SK-N-SH treated with all-trans-retinoic acid at 6 μM for 48 hours (cell line): ENCODE results near the gene GTF2A1.
"Not testable (repeated sequence)": the region's sequence is repeated elsewhere in the genome, so short reads cannot be mapped to it uniquely, and the experiment has no call there.

Experiments
- ATAC-seq: fragments of 200-7000 bp; cut with Tn5 transposase; 3 replicates; pipeline ENCODE4 v1.9.1; 2020; ENCODE audit warnings: mild to moderate bottlenecking, moderate library complexity
- ARNTL ChIP-seq: fragments of 450-650 bp; formaldehyde crosslinking; IDR thresholded peaks from 2 replicates; pipeline ENCODE4 v1.5.0; 2020; ENCODE audit warnings: low read depth, mild to moderate bottlenecking, moderate library complexity, borderline replicate concordance
- BACH2 ChIP-seq: fragments of 250-450 bp; sonication (Bioruptor Pico); IDR thresholded peaks from 2 replicates; pipeline ENCODE4 v1.9.0; 2021; ENCODE audit warnings: mild to moderate bottlenecking, borderline replicate concordance
- CSDC2 ChIP-seq: fragments of 250-450 bp; sonication (Bioruptor Pico); IDR thresholded peaks from 2 replicates; pipeline ENCODE4 v1.5.0; 2020; ENCODE audit warnings: mild to moderate bottlenecking, moderate library complexity
- GLIS3 ChIP-seq: fragments of 250-450 bp; sonication (Bioruptor Pico); IDR thresholded peaks from 2 replicates; pipeline ENCODE4 v1.5.0; 2020; ENCODE audit warnings: mild to moderate bottlenecking, moderate library complexity
- OSR1 ChIP-seq: fragments of 250-450 bp; sonication (Bioruptor Pico); IDR thresholded peaks from 2 replicates; pipeline ENCODE4 v1.8.0; 2022; ENCODE audit warnings: moderate library complexity, mild to moderate bottlenecking, inconsistent platforms
- PPARA ChIP-seq: fragments of 250-450 bp; sonication (Bioruptor Pico); IDR thresholded peaks from 2 replicates; pipeline ENCODE4 v1.5.0; 2020; ENCODE audit warnings: mild to moderate bottlenecking, borderline replicate concordance
- TCF4 ChIP-seq: fragments of 250-450 bp; sonication (Bioruptor Pico); IDR thresholded peaks from 2 replicates; pipeline ENCODE4 v1.8.0; 2021; ENCODE audit warnings: mild to moderate bottlenecking, moderate library complexity, borderline replicate concordance
- TOX ChIP-seq: fragments of 250-450 bp; sonication (Bioruptor Pico); IDR thresholded peaks from 2 replicates; pipeline ENCODE4 v1.8.0; 2021; ENCODE audit warnings: mild to moderate bottlenecking, moderate library complexity, borderline replicate concordance
- ZFP3 ChIP-seq: fragments of 250-450 bp; sonication (Bioruptor Pico); IDR thresholded peaks from 2 replicates; pipeline ENCODE4 v1.5.0; 2020; ENCODE audit warnings: mild to moderate bottlenecking, moderate library complexity
- ZFP30 ChIP-seq: fragments of 450-650 bp; formaldehyde crosslinking; IDR thresholded peaks from 2 replicates; pipeline ENCODE4 v1.5.0; 2022; ENCODE audit warnings: mild to moderate bottlenecking, moderate library complexity
- ZNF70 ChIP-seq: fragments of 450-650 bp; formaldehyde crosslinking; IDR thresholded peaks from 2 replicates; pipeline ENCODE4 v1.5.0; 2020; ENCODE audit warnings: mild to moderate bottlenecking, moderate library complexity
- ZNF8 ChIP-seq: fragments of 450-650 bp; formaldehyde crosslinking; IDR thresholded peaks from 2 replicates; pipeline ENCODE4 v1.5.0; 2020; ENCODE audit warnings: mild to moderate bottlenecking, moderate library complexity
- TF ChIP-seq, protein P1 (sequence below): fragments of 250-450 bp; sonication (Bioruptor Pico); IDR thresholded peaks from 2 replicates; pipeline ENCODE4 v1.5.0; 2020; ENCODE audit warnings: mild to moderate bottlenecking, moderate library complexity
- TF ChIP-seq, protein P2 (sequence below): fragments of 250-450 bp; sonication (Bioruptor Pico); IDR thresholded peaks from 2 replicates; pipeline ENCODE4 v1.5.1; 2021; ENCODE audit warnings: mild to moderate bottlenecking, moderate library complexity
- TF ChIP-seq, protein P3 (sequence below): fragments of 250-450 bp; sonication (Bioruptor Pico); IDR thresholded peaks from 2 replicates; pipeline ENCODE4 v1.5.1; 2020; ENCODE audit warnings: low read depth, mild to moderate bottlenecking, moderate library complexity

The GTF2A1 gene

DNA sequence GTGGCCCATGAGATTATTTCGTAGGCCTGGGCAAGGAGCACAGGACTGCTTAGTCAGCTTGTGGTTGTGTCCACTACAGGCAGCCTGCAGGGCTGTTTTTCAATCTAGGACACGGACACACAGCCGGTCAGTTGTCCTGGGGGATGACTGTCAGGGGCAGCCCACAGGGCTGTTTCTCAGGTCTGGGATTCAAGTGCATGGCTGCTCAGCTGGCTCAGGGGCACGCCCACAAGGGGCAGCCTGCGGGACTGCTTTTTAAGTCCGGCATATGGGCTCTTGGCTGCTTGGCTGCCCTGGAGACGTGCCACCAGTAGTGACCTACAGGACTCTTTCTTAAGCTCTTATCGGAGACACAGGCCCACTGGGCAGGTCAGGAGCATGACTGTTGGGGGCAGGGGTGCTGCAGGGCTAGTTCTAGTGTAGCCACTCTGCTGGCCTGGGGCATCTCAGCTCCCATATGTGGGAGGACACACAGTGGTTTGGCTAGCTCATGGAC lies 26.6 kb upstream of the GTF2A1 start (continued):
- TF ChIP-seq, protein P1, sequence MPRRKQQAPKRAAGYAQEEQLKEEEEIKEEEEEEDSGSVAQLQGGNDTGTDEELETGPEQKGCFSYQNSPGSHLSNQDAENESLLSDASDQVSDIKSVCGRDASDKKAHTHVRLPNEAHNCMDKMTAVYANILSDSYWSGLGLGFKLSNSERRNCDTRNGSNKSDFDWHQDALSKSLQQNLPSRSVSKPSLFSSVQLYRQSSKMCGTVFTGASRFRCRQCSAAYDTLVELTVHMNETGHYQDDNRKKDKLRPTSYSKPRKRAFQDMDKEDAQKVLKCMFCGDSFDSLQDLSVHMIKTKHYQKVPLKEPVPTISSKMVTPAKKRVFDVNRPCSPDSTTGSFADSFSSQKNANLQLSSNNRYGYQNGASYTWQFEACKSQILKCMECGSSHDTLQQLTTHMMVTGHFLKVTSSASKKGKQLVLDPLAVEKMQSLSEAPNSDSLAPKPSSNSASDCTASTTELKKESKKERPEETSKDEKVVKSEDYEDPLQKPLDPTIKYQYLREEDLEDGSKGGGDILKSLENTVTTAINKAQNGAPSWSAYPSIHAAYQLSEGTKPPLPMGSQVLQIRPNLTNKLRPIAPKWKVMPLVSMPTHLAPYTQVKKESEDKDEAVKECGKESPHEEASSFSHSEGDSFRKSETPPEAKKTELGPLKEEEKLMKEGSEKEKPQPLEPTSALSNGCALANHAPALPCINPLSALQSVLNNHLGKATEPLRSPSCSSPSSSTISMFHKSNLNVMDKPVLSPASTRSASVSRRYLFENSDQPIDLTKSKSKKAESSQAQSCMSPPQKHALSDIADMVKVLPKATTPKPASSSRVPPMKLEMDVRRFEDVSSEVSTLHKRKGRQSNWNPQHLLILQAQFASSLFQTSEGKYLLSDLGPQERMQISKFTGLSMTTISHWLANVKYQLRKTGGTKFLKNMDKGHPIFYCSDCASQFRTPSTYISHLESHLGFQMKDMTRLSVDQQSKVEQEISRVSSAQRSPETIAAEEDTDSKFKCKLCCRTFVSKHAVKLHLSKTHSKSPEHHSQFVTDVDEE (CRISPR knock-in tag) = no peak
- TF ChIP-seq TCF4 (CRISPR knock-in tag) (no peak), ARNTL (CRISPR knock-in tag) (no peak), BACH2 (CRISPR knock-in tag) (no peak), ZNF8 (CRISPR knock-in tag) (no peak), ZFP30 (no peak), PPARA (CRISPR knock-in tag) (no peak), OSR1 (CRISPR knock-in tag) (no peak), ZNF70 (CRISPR knock-in tag) (no peak)

DNA sequence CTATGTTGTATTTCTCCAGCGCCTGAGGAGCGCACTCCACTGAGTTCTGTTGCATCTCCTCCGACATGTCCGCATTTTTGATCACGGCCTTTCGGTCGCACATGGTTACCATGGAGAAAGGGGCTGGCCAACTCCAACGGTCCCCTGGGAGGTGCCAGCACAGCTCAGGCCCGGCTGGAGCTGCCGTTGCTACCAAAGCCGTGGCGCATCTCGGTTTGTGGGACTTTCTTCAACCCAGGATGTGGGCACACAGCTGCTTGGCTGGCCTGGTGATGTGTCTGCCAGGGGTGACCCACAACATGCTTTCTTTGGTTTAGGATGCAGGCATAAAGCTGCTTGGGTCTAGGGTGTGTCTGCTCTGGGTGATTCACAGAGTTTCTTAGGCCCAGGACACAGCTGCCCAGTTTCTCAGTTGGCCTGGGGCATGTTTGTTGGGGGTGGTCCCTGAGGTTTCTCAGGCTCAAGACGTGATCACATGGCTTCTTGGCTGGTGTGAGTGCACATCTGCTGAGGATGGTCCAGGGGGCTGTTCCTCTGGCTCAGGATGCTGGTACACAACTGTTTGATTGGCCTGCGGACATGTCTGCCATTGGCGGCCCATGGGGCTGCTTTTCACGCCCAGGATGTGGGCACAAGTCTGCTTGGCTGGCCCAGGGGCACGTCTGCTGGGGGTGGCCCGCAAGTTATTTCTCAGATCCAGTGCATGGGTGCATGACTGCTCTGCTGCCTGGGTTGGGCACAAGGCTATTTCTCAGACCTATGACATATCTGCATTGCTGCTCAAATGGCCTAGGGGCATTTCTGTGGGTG lies 25.9 kb upstream of the GTF2A1 start:
- no peak for TF ChIP-seq TCF4 (CRISPR knock-in tag)
- TF ChIP-seq TOX = no peak
- TF ChIP-seq, protein P2, sequence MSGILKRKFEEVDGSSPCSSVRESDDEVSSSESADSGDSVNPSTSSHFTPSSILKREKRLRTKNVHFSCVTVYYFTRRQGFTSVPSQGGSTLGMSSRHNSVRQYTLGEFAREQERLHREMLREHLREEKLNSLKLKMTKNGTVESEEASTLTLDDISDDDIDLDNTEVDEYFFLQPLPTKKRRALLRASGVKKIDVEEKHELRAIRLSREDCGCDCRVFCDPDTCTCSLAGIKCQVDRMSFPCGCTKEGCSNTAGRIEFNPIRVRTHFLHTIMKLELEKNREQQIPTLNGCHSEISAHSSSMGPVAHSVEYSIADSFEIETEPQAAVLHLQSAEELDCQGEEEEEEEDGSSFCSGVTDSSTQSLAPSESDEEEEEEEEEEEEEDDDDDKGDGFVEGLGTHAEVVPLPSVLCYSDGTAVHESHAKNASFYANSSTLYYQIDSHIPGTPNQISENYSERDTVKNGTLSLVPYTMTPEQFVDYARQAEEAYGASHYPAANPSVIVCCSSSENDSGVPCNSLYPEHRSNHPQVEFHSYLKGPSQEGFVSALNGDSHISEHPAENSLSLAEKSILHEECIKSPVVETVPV (CRISPR knock-in tag) = no peak
- TF ChIP-seq, protein P3, sequence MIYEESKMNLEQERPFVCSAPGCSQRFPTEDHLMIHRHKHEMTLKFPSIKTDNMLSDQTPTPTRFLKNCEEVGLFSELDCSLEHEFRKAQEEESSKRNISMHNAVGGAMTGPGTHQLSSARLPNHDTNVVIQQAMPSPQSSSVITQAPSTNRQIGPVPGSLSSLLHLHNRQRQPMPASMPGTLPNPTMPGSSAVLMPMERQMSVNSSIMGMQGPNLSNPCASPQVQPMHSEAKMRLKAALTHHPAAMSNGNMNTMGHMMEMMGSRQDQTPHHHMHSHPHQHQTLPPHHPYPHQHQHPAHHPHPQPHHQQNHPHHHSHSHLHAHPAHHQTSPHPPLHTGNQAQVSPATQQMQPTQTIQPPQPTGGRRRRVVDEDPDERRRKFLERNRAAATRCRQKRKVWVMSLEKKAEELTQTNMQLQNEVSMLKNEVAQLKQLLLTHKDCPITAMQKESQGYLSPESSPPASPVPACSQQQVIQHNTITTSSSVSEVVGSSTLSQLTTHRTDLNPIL = no peak
- no peak for ATAC-seq

DNA sequence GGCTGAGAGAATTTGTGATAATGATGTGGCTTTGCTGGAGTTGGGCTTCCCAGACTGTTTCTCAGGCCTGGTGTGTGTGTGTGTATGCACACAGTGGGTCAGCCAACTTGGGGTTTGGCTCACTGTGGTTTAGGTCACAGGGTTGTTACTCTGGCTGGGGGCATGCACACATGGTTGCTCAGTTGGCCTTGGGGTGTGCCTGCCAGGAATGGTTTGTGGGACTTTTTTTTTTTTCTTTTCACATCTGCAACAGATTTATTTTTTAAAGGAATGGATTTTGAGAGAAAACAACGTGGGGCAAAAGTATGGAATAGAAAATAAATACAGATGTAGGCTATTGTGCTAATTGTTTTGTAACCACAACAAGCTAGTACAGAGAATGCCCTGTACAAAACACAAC lies 25.0 kb upstream of the GTF2A1 start:
- no peak for ATAC-seq

DNA sequence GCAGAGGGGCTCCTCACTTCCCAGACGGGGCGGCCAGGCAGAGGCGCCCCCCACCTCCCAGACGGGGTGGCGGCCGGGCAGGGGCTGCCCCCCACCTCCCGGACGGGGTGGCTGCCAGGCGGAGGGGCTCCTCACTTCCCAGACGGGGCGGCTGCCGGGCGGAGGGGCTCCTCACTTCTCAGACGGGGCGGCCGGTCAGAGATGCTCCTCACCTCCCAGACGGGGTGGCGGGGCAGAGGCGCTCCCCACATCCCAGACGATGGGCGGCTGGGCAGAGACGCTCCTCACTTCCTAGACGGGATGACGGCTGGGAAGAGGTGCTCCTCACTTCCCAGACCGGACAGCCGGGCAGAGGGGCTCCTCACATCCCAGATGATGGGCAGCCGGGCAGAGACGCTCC lies 23.7 kb upstream of the GTF2A1 start:
- not testable (repeated sequence) for ATAC-seq

More for the DNA sequence above, 25.0 kb upstream of the GTF2A1 start:
- no peak for TF ChIP-seq GLIS3 (CRISPR knock-in tag)
- no peak for TF ChIP-seq ZFP3 (CRISPR knock-in tag)
- TF ChIP-seq ZNF70 (CRISPR knock-in tag) = no peak
- TF ChIP-seq, protein P2 (CRISPR knock-in tag) = no peak
- no peak for TF ChIP-seq OSR1 (CRISPR knock-in tag)
- no peak for TF ChIP-seq ZFP30
- TF ChIP-seq CSDC2 (CRISPR knock-in tag) = no peak
- TF ChIP-seq TOX = no peak
- TF ChIP-seq, protein P1 (CRISPR knock-in tag) = no peak
- TF ChIP-seq, all 23 proteins: peak for 0
